Measurements from ENCODE around the gene FAM50A.

DNA sequence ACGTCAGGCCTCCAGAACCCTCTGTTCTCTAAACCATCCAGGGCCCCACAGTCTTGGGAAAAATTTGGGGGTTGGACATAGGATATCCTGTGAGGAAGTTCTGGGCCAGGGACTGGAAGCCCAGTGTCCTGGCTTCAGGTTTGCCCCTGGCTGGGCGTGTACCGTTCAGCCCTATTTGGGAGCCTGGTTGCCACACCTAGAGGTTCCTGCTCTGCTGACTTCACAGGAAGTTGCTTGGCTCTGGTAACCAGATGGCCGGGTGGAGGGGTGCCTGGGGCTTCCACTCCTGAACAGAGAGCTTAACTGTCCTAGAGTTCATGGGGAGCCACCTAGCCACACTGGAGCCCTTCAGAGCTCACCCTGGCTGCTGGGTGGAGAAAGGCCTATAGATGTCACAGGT lies 31.5 kb upstream of the FAM50A start:
- TF ChIP-seq GATA2 (IDR thresholded peaks at IDR 0.05; ENCODE audit: low read depth, low read length) (no peak), GATA3 (IDR thresholded peaks at IDR 0.05; ENCODE audit: low read depth, low read length) (no peak)

Data from SH-SY5Y (cell line).